GM18517 (cell line): ENCODE results near the gene BRD9.

ENCODE experiments used
- ATAC-seq: cut with Tn5 transposase; IDR thresholded peaks from one replicate; pipeline ENCODE4 v1.9.1; 2021; ENCODE audit warnings: mild to moderate bottlenecking, moderate library complexity; ENCODE audit not compliant: unreplicated experiment

BRD9 gene

DNA sequence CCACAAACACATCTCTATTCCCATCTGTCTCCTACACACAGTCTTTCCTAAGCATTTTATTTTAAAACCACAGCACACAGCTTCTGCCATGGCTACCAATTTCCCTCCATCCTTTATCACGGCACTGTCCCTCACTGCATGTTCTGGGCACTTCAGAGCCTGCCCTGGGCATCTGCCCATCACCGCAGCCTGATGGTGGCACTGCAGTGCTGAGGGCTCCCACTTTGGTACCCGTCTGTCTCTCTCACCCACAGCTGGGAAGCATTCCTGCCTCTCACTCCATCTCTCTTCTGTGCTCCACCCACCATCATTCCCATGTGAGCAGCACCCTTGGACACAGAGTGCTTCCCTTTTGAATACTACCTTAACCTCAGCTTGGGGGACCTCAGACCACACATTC lies 73.5 kb downstream of the BRD9 start:
- no peak for ATAC-seq

DNA sequence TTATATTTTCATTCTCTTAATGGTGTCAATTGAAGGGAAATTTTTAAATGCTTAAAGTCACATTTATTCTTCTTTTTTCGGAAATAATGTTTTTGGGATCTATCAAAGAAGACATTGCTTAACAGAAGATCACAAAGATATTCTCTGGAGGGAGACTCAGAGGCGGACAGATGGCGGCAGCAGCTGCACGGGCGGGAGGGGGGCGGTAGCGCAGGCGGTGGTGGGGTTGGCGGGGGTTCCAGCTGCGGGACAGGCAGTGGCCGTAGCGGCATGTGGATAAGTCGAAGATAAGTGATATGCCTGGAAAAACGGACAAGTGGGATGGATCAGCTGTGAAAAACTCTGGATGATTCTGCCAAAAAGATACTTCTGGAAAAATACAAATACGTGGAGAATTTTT lies 76.4 kb downstream of the BRD9 start:
- ATAC-seq: no peak

- ATAC-seq: no peak
These were observed 77.2 kb downstream of the BRD9 start for GRCh38 chr5:815449-815848.
